ENCODE results near the gene ZER1.
"Not testable (repeated sequence)": the region's sequence is repeated elsewhere in the genome, so short reads cannot be mapped to it uniquely, and the experiment has no call there.

ZER1 gene

GRCh38 chr9:128786681-128787601, 15.2 kb upstream of the ZER1 start, which contains the start of gene TBC1D13:
TSS of gene TBC1D13 (plus strand) at chr9:128787253. CDS start at chr9:128787354, 101 bp downstream.
- FAIRE-seq, result no peak

GRCh38 chr9:128785427-128785826, 13.7 kb upstream of the ZER1 start:
- FAIRE-seq, result no peak

DNA sequence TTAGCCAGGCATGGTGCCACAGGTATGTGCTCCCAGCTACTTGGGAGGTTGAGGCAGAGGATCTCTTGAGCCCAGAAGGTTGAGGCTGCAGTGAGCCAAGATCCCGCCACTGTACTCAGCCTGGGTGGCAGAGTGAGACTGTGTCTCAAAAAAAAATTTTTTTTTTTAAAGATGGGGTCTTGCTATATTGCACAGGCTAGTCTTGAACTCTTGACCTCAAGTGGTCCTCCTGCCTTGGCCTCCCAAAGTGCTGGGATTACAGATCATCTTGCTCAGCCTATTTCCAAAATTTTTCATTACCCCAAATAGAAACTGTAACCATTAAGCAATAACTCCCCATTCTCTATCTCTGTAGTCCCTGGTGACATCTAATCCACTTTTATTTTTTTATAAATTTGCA, 10.9 kb upstream of the ZER1 start:
- FAIRE-seq, result no peak

- FAIRE-seq, result no peak
Measured at GRCh38 chr9:128781187-128782070, 9.7 kb upstream of the ZER1 start.

- not testable (repeated sequence) for FAIRE-seq
Measured at GRCh38 chr9:128780093-128780492, 8.4 kb upstream of the ZER1 start.

DNA sequence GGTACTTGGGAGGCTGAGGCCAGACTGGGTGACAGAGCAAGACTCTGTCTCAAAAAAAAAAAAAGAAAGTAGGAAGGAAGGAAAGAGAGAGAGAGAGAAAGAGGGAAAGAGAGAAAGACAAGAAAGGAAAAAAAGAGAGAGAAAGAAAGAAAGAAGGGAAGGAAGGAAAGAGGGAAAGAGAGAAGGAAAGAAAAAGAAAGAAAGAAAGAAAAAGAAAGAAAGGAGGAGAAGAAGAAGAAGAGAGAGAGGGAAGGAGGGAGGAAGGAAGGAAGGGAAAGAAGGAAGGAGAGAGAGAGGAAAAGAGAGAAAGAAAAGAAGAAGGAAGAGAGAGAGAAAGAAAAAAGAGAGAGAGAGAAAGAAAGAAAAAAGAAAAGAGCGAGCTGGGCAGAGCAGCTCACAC, 3.1 kb upstream of the ZER1 start:
- no peak for FAIRE-seq

DNA sequence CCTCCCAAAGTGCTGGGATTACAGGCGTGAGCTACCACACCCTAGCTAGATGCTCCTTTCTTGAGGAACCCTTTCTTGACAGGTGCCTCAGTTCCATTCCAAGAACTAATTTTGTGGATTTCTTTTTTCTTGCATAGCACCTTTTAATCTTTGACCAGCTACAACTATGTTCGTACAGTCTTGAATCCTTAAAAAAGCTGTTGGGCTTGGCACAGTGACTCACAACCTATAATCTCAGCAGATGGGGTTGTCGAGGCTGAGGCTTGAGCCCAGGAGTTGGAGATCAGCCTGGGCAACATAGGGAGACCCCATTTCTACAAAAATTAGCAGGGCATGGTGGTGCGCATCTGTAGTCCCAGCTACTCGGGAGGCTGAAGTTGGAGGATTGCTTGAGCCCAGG, 1.3 kb upstream of the ZER1 start:
- no peak for FAIRE-seq

DNA sequence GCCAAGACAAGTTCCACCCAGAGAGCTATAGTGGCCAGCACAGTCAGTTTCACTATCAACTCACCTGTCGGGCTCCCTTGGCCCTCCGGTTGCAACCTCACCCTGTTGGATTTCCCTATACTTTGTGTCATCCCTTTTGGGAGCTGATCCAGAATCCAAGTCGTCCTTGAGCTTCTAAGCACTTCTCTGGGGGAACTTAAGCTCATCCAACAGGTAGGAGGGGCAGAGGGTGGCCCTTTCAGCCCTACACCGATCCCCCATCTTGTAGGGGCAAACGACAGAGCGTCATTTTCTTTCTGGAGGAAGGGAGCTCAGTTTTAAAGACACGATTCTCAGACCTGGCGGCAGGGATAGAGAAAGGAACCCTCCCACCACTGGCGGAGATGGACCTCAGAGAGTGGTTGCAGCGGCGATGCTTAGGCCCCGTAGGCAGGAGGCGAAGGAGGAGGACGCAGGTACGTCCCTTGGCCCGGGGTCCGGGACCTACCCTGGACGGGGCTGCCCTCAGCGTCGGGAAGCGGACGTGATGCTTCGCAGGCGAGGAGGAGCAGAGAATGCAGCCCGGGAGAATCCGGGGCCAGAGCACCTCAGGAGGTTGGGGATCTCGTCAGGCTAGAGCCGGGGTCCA, 519 bp downstream of the ZER1 start:
- no peak for FAIRE-seq

DNA sequence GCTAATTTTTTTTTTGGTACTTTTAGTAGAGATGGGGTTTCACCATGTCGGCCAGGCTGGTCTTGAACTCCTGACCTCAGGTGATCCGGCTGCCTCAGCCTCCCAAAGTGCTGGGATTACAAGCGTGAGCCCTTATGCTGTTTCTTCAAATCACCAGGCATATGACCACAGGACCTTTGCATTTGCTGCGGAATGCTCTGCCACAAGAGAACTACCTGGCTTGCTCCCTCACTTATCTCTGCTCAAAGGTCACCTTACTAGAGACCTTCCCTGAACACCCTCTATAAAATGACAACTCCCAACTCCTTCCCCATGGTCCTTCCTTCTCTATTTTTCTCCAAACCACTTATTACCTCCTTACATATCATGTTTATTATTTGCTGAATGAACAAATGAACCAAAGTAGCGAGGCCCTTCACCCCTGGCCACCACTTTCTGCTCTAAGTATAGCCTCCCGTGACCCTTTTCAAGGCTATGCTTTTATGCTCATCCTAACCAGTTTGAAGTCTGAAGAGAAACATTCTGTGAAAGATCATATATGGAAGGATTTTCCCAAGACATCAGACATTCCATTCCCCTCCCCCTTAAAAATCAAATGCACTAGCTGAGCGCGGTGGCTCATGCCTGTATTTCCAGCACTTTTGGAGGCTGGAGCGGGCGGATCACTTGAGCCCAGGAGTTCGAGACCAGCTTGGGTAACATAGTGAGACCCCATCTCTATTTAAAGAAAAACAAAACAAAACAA, 1.3 kb downstream of the ZER1 start:
- FAIRE-seq, result no peak

GRCh38 chr9:128768606-128769005, 3.1 kb downstream of the ZER1 start:
- no peak for FAIRE-seq

GRCh38 chr9:128765499-128765898, 6.2 kb downstream of the ZER1 start:
- no peak for FAIRE-seq

- FAIRE-seq, result no peak
Measured at GRCh38 chr9:128764361-128764760, 7.4 kb downstream of the ZER1 start.

DNA sequence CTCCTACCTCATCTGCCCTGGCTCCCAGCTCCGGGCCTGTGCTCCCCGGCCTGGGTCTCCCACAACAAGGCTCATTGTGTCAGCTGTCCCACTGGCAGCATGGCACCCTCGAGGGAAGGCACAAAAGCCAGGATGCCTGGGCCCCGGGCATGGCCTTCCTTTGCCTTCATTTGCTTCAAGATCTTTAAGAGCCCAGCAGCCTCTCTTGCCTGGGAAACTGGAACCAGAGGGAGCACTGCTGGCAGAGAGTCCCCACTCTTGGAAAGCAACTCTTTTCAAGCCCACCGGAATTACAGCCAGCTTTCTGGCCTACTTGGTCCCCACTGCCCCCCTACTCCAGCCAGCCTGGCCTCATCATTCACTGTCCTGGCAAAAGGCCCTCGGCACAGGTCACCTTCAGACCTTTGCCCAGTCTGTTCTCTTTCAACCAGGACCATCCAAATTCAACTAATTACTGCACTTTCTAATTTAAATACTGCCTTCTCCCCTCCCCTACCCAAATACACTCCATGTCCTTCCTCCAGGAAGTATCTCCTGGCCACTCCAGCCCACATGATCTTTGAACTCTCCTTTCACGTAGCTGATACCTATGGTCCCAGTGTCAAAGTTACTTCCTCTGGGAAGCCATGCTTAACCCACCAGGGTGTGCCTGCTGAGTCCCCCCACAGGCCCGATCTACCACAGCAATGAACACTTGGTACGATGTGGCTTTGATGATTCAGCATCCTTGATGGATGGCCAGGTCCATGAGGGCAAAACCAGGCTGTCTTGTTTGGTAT, 8.9 kb downstream of the ZER1 start:
- no peak for FAIRE-seq

GRCh38 chr9:128757602-128758001, 14.1 kb downstream of the ZER1 start:
- no peak for FAIRE-seq

GRCh38 chr9:128753627-128754026, 18.1 kb downstream of the ZER1 start:
- no peak for FAIRE-seq

GRCh38 chr9:128750926-128751595, 20.7 kb downstream of the ZER1 start:
- FAIRE-seq, result no peak

- FAIRE-seq, result no peak
Measured at GRCh38 chr9:128747241-128747640, 24.5 kb downstream of the ZER1 start.

- FAIRE-seq, result no peak
Measured at GRCh38 chr9:128743421-128743820, 28.3 kb downstream of the ZER1 start.

DNA sequence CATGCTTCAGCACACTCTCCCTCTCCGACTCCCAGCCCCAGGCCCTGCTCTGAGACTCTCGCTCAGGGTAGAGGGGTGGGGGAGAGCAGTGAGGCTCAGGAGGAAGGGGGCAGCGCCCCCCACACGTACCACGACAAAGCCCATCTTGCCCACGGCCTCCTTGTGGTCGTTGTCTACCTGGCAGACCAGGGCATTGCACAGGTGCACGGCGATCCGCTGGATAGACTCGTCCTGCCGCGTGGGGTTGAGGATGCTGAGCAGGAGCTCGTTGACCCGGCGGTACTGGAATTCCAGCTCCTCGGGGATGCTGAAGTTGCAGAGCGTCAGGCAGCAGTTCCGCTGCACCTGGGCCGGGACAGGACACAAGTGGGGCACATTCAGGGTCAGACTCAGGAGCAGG, 29.3 kb downstream of the ZER1 start:
- FAIRE-seq, result no peak

DNA sequence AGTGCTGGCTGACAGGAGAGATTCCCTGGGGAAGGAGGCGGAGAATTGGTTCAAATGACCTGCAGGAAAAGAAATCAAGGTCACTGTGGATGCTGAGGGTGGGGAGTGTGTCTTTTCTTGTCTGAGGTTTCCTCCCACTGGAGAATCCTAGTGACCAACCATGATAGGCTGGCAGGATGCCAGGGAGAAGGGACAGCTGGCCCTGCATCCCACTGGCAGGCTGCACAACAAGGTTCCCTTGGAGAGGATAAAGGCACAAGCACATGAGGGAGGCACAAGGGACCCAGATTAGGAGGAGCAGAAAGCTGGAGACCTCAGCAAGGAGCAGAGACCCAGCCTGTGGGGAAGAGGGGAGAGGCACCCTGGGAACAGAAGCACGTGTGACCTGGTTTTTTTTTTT, 36.4 kb downstream of the ZER1 start:
- FAIRE-seq, result no peak

DNA sequence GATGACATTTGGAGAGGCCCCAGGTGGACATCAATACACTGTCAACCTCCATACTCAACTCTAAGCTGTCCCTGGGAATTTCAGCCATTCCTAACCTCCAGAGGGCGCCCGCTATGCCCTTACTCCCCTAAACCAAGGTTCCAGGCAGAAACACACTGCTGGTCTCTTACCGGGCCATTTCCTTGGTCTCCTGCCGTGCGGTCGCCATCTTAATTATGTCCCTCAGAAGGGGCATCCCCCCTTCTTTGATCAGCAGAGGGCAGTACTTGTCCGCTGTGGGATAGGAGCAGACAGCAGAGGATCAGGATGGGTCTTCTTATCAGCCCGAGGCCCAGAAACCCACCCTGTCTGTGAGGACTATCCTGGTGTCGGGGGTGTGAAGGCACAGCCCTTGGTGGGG, 38.5 kb downstream of the ZER1 start:
- FAIRE-seq, result no peak
